B cell (primary cell): ENCODE measurements around the gene B4GALT1. TPM values are rescaled to one million over a fixed set of nuclear protein-coding genes. Genes with fewer than 3 reads are reported as not detected.

Source experiments
- ATAC-seq: fragments of 200-7000 bp; cut with Tn5 transposase; one replicate; pipeline ENCODE4 v1.10.0; 2021; ENCODE audit warnings: low read depth, mild to moderate bottlenecking, moderate number of reproducible peaks, moderate library complexity
- CTCF ChIA-PET: fragments of 350-600 bp; sonication (Branson Sonifier 250); formaldehyde crosslinking; loops from one replicate; lab custom pipeline; 2021; ENCODE audit warnings: antibody characterized with exemption, inconsistent platforms; lab: Charles Lee
- POLR2A ChIA-PET: fragments of 350-600 bp; sonication (Branson Sonifier 250); formaldehyde crosslinking; loops from one replicate; lab custom pipeline; 2021; ENCODE audit warnings: antibody characterized with exemption; lab: Charles Lee
- DNase-seq: peaks from one replicate; pipeline ENCODE4 v3.0.0; 2013
- H2AFZ ChIP-seq: 2 replicates; pipeline ENCODE4 v1.6.1; 2012; ENCODE audit warnings: mild to moderate bottlenecking, low read depth, low read length; ENCODE audit not compliant: insufficient read depth, poor library complexity, severe bottlenecking
- H3K27ac ChIP-seq, 2 donors: 1 replicate in 1 of 2; 2 replicates in 1 of 2; pipeline ENCODE4 v1.5.1; 2012 to 2013; ENCODE audit warnings: low read length in 2 of 2, mild to moderate bottlenecking in 2 of 2, moderate library complexity in 1 of 2
- H3K27me3 ChIP-seq, 4 experiments: fragments of 200-600 bp in 1 of 4; sonication (generic) in 1 of 4; replicated peaks in 1 of 4; 1 replicate in 2 of 4; 2 replicates in 2 of 4; pipeline versions ENCODE4 v1.6.1 to v1.7.0; 2013 to 2016; ENCODE audit warnings: low read length in 3 of 4, mild to moderate bottlenecking in 2 of 4, mixed read lengths in 1 of 4, moderate library complexity in 1 of 4; ENCODE audit not compliant: insufficient read depth in 4 of 4, control insufficient read depth in 3 of 4; ENCODE audit errors: control extremely low read depth in 1 of 4
- H3K36me3 ChIP-seq, 2 experiments: replicated peaks in 1 of 2; 1 replicate in 1 of 2; 2 replicates in 1 of 2; pipeline versions ENCODE4 v1.6.1 to v1.7.1; 2013; ENCODE audit warnings: low read length in 1 of 2; ENCODE audit not compliant: insufficient read depth in 2 of 2, control insufficient read depth in 1 of 2; ENCODE audit errors: control extremely low read depth in 1 of 2, extremely low read depth in 1 of 2
- H3K4me1 ChIP-seq, 2 donors: fragments of 200-600 bp in 1 of 2; sonication (generic) in 1 of 2; 1 replicate in 1 of 2; 2 replicates in 1 of 2; pipeline versions ENCODE4 v1.5.1 to v1.6.1; 2013 to 2017; ENCODE audit warnings: low read length in 2 of 2; ENCODE audit not compliant: control insufficient read depth in 2 of 2, insufficient read depth in 2 of 2
- H3K4me2 ChIP-seq: replicated peaks from 2 replicates; pipeline ENCODE3; 2012; ENCODE audit warnings: mild to moderate bottlenecking, low read depth, low read length; ENCODE audit not compliant: poor library complexity, severe bottlenecking
- H3K4me3 ChIP-seq, 5 experiments: fragments of 200-600 bp in 1 of 5; sonication (generic) in 1 of 5; 1 replicate in 3 of 5; 2 replicates in 2 of 5; pipeline versions ENCODE4 v1.5.1 to v1.7.0; 2011 to 2016; ENCODE audit warnings: low read length in 4 of 5, mild to moderate bottlenecking in 4 of 5, low read depth in 2 of 5, control low read depth in 1 of 5, moderate library complexity in 1 of 5; ENCODE audit not compliant: insufficient read depth in 1 of 5; ENCODE audit errors: control extremely low read depth in 1 of 5, extremely low read depth in 1 of 5
- H3K79me2 ChIP-seq: fragments of 200-600 bp; sonication (generic); one replicate; pipeline ENCODE4 v1.6.0; 2016; ENCODE audit warnings: low read length; ENCODE audit not compliant: control insufficient read depth, insufficient read depth
- H3K9ac ChIP-seq: fragments of 200-600 bp; sonication (generic); 2 replicates; pipeline ENCODE4 v1.6.1; 2017; ENCODE audit warnings: mild to moderate bottlenecking, low read length, moderate library complexity
- H3K9me3 ChIP-seq, 3 donors: one replicate each; pipeline versions ENCODE4 v1.6.1 to v1.7.1; 2013; ENCODE audit warnings: low read length in 2 of 3; ENCODE audit not compliant: control insufficient read depth in 2 of 3, insufficient read depth in 1 of 3; ENCODE audit errors: control extremely low read depth in 1 of 3
- H4K20me1 ChIP-seq: 2 replicates; pipeline ENCODE4 v1.6.0; 2012; ENCODE audit warnings: mild to moderate bottlenecking, low read length; ENCODE audit not compliant: insufficient read depth, control insufficient read depth, poor library complexity, severe bottlenecking
- H3K27ac Mint-ChIP-seq: one replicate; pipeline ENCODE4 v1.8.0; 2021; ENCODE audit warnings: mixed read lengths
- H3K27me3 Mint-ChIP-seq: one replicate; pipeline ENCODE4 v1.8.0; 2021; ENCODE audit warnings: mixed read lengths
- H3K4me1 Mint-ChIP-seq: one replicate; pipeline ENCODE4 v1.8.0; 2021; ENCODE audit warnings: mixed read lengths
- H3K4me3 Mint-ChIP-seq: one replicate; pipeline ENCODE4 v1.8.0; 2021; ENCODE audit warnings: mixed read lengths
- H3K9me3 Mint-ChIP-seq: one replicate; pipeline ENCODE4 v1.8.0; 2022; ENCODE audit warnings: mixed read lengths; ENCODE audit not compliant: insufficient read depth
- CTCF ChIP-seq: fragments of 200-600 bp; IDR thresholded peaks from one replicate; pipeline ENCODE4 v1.8.0; 2022; ENCODE audit warnings: antibody characterized with exemption, mild to moderate bottlenecking
- EZH2 ChIP-seq: IDR thresholded peaks from 2 replicates; pipeline ENCODE4 v1.6.1; 2012; ENCODE audit warnings: borderline replicate concordance, low read depth, mild to moderate bottlenecking, moderate library complexity, low read length; ENCODE audit not compliant: insufficient read depth, poor library complexity, severe bottlenecking
- WGBS: methylation state at CpG from one replicate; pipeline ENCODE4 v1.1.5; 2013; ENCODE audit warnings: missing lambda C conversion rate; ENCODE audit not compliant: insufficient coverage; 5-methylcytosine and 5-hydroxymethylcytosine counted together
- intact Hi-C: fragments of 100-400 bp; cut with micrococcal nuclease; formaldehyde crosslinking; loops from one replicate; pipeline ENCODE4 v1.10.0; 2022
- polyA plus RNA-seq: library from polyadenylated mRNA; depleted of rRNA; stranded (reverse); fragments of >200 nt; gene quantifications from 2 replicates; pipeline ENCODE4 v1.2.3, GENCODE V29; 2012
- total RNA-seq, 2 donors: library from RNA; stranded (reverse); fragments of 120-200 nt in 1 of 2; gene quantifications; 1 replicate in 1 of 2; 2 replicates in 1 of 2; pipeline versions ENCODE4 v1.2.3 to v1.2.4, GENCODE V29; 2013 to 2022

Gene B4GALT1
- total and polyA plus RNA-seq, 2 donors (not counting 1 experiment from before 2014, with no cell fraction given): 49.2 to 201 TPM

GRCh38 chr9:33188711-33189110 lies 21.6 kb upstream of the B4GALT1 start:
- ChIA-PET CTCF (interaction anchor here (0.8 to 5.5 kb wide), 4 partner anchors 11 to 38 kb away, joined by 4 to 19 read pairs (median 4); no protein-coding TSS in a partner anchor), POLR2A (no interaction called here)
- Histone ChIP-seq H3K4me3 (no peak overlapping the region), H3K4me1 (peaks cover 0 to 6% of the 10 kb centered on the region in 2 donors), H3K79me2 (no peaks in the 10 kb centered on the region), H3K36me3 (no peaks in the 10 kb centered on the region), H3K4me2 (no peak overlapping the region), H3K9me3 (no peaks in the 10 kb centered on the region), H3K27me3 (no peaks in the 10 kb centered on the region), H3K27ac (no peak overlapping the region), H3K9ac (no peak overlapping the region), H4K20me1 (no peaks in the 10 kb centered on the region), H2AFZ (no peak overlapping the region)
- ATAC-seq (no peak), DNase-seq (no peak)
- intact Hi-C loops: loop anchor here (5.0 kb wide), 1 partner anchor 39 kb away; no protein-coding TSS in a partner anchor
- Mint-ChIP-seq H3K9me3 (no peaks in the 10 kb centered on the region), H3K4me3 (no peak overlapping the region), H3K27ac (no peak overlapping the region), H3K27me3 (peaks cover 8% of the 10 kb centered on the region), H3K4me1 (peaks cover 12% of the 10 kb centered on the region)
- TF ChIP-seq EZH2 (no peak), CTCF (no peak)
- no CpG with 5 or more reads among the region's 1 CpG for WGBS

GRCh38 chr9:33187519-33188218 lies 20.5 kb upstream of the B4GALT1 start:
- Histone ChIP-seq H4K20me1 (no peaks in the 10 kb centered on the region), H3K36me3 (no peaks in the 10 kb centered on the region), H3K4me3 (no peak overlapping the region), H3K4me1 (peaks cover 0 to 4% of the 10 kb centered on the region in 2 donors), H3K9me3 (no peaks in the 10 kb centered on the region), H3K9ac (no peak overlapping the region), H3K4me2 (no peak overlapping the region), H3K27ac (no peak overlapping the region), H2AFZ (no peak overlapping the region), H3K27me3 (no peaks in the 10 kb centered on the region), H3K79me2 (no peaks in the 10 kb centered on the region)
- ATAC-seq (no peak), DNase-seq (no peak)
- TF ChIP-seq CTCF (no peak), EZH2 (no peak)
- Mint-ChIP-seq H3K27me3 (peaks cover 11% of the 10 kb centered on the region), H3K4me3 (no peak overlapping the region), H3K4me1 (peaks cover 10% of the 10 kb centered on the region), H3K27ac (no peak overlapping the region), H3K9me3 (no peaks in the 10 kb centered on the region)
- ChIA-PET CTCF (interaction anchor here (0.8 to 5.5 kb wide), 3 partner anchors 13 to 39 kb away, joined by 4 to 19 read pairs (median 5); no protein-coding TSS in a partner anchor), POLR2A (no interaction called here)
- 93% methylated on average over 7 of the region's 7 CpGs for WGBS
- intact Hi-C loops: loop anchor here (5.0 kb wide), 1 partner anchor 40 kb away; no protein-coding TSS in a partner anchor
